Glutamatergic neuron (in vitro differentiated cells): ENCODE results near the gene TSPAN3. TPM values are rescaled to one million over a fixed set of nuclear protein-coding genes. Genes with fewer than 3 reads are reported as not detected.

Experiments
- DNase-seq: peaks from one replicate; pipeline ENCODE4 v3.0.0; 2022
- H3K27ac Mint-ChIP-seq: one replicate; pipeline ENCODE4 v1.8.0; 2020; ENCODE audit warnings: mild to moderate bottlenecking, mixed read lengths, inconsistent platforms; ENCODE audit not compliant: unreplicated experiment
- H3K27me3 Mint-ChIP-seq: one replicate; pipeline ENCODE4 v1.8.0; 2020; ENCODE audit warnings: mild to moderate bottlenecking, moderate library complexity, mixed read lengths, inconsistent platforms; ENCODE audit not compliant: unreplicated experiment
- H3K36me3 Mint-ChIP-seq: one replicate; pipeline ENCODE4 v1.8.0; 2020; ENCODE audit warnings: mild to moderate bottlenecking, mixed read lengths, inconsistent platforms; ENCODE audit not compliant: unreplicated experiment
- H3K4me1 Mint-ChIP-seq: one replicate; pipeline ENCODE4 v1.8.0; 2020; ENCODE audit warnings: mild to moderate bottlenecking, low read depth, mixed read lengths, inconsistent platforms; ENCODE audit not compliant: unreplicated experiment
- H3K4me3 Mint-ChIP-seq: one replicate; pipeline ENCODE4 v1.8.0; 2020; ENCODE audit warnings: mild to moderate bottlenecking, mixed read lengths, inconsistent platforms; ENCODE audit not compliant: unreplicated experiment
- H3K9me3 Mint-ChIP-seq: one replicate; pipeline ENCODE4 v1.8.0; 2020; ENCODE audit warnings: mild to moderate bottlenecking, moderate library complexity, mixed read lengths, inconsistent platforms; ENCODE audit not compliant: unreplicated experiment
- CTCF ChIP-seq: fragments of 200-600 bp; sonication (generic); IDR thresholded peaks from one replicate; pipeline ENCODE4 v1.5.0; 2021; ENCODE audit not compliant: partially characterized antibody, unreplicated experiment
- total RNA-seq: library from RNA; stranded (reverse); fragmentation: NEBNext Ultra II Directional; extraction: Animal tissue kit (Norgen Biotek cat#: 25700); gene quantifications from one replicate; pipeline ENCODE4 v1.2.1, GENCODE V29; 2021; ENCODE audit not compliant: unreplicated experiment

The TSPAN3 gene
- total RNA-seq, 1 donor from 2014 or later, result 190 TPM

GRCh38 chr15:77032052-77032646 is 38.8 kb downstream of the TSPAN3 start:
- peaks cover 5% of the 10 kb centered on the region for H3K9me3 Mint-ChIP-seq
- no peak overlapping the region for H3K27ac Mint-ChIP-seq
- H3K4me3 Mint-ChIP-seq, result no peak overlapping the region

GRCh38 chr15:77031376-77032050 is 39.4 kb downstream of the TSPAN3 start:
- DNase-seq, result peak; percentile 66
- Mint-ChIP-seq H3K4me3 (peak overlapping the region; percentile 68), H3K27ac (peak overlapping the region; percentile 68)

More at GRCh38 chr15:77032052-77032646, 38.8 kb downstream of the TSPAN3 start:
- peaks cover 19% of the 10 kb centered on the region for H3K27me3 Mint-ChIP-seq
- DNase-seq, result no peak
- no peaks in the 10 kb centered on the region for H3K36me3 Mint-ChIP-seq
- no peak for TF ChIP-seq CTCF
- H3K4me1 Mint-ChIP-seq, result peaks cover 11% of the 10 kb centered on the region

DNA sequence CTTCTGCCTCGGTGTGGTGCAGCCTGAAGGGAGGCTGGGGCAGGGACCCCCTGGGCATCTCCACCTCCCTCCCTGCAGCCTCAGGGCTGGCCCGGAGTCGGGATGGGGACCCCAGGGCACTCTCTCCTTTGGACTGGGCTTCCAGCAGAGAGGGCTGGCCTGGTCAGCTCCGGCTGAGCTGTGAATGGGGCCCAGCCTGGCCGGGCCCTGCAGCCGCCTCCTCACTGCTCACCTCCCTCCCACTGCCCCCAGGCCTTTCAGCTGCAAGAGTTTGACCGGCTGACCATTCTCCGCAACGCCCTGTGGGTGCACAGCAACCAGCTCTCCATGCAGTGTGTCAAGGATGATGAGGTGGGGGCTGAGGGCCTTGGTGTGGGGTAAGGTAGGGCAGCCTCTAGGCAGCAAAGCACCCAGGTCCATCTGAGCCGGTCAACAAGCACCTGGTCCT is 40.0 kb downstream of the TSPAN3 start:
- H3K36me3 Mint-ChIP-seq, result no peaks in the 10 kb centered on the region
- no peak overlapping the region for H3K27ac Mint-ChIP-seq
- peaks cover 17% of the 10 kb centered on the region for H3K4me1 Mint-ChIP-seq
- peaks cover 9% of the 10 kb centered on the region for H3K9me3 Mint-ChIP-seq
- no peak for TF ChIP-seq CTCF
- H3K27me3 Mint-ChIP-seq, result peaks cover 18% of the 10 kb centered on the region
- H3K4me3 Mint-ChIP-seq, result no peak overlapping the region
- no peak for DNase-seq

More at GRCh38 chr15:77031376-77032050, 39.4 kb downstream of the TSPAN3 start:
- peaks cover 9% of the 10 kb centered on the region for H3K9me3 Mint-ChIP-seq
- peaks cover 15% of the 10 kb centered on the region for H3K4me1 Mint-ChIP-seq
- no peaks in the 10 kb centered on the region for H3K36me3 Mint-ChIP-seq
- peaks cover 19% of the 10 kb centered on the region for H3K27me3 Mint-ChIP-seq
- peak; percentile 11 for TF ChIP-seq CTCF

DNA sequence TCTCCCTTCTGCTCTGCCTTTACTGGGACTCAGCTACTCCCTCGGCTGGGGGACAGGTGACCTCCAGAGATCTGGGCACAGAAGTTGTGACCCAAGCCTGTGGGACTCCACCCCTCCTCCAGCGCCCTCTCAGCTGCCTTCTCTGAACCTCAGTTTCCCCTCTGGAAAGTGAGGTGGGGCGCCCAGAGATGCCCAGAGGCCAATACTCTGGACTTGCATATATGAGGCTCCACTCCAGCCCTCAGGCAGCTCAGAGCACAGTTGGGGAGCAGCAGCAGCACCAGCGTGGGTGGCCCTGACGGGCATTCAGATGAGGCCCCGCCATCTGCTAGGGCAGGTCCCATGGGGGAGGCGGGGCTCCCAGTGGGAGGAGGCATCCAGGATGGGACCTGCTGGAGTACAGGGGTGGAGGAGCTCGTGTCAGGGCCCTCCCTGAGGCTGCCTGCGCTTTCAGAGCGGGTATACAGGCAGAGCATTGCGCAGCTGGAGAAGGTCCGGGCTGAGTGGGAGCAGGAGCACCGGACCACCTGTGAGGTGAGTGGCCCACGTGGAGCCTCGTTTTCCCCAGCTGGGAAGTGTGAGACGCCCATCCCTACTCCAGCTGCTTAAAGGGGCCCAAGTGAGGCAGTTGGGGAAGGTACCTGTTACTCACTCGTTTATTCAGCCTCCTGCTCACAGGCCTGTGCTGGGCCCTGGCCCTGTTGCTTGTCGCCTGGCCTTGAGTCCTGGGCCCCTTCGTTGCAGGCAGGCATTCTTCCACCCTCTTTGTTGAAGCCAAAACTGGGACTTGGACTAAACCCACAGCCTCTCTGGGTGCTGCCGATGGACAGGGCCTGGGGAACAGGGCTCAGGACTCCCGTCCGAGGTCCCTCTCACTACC is 40.6 kb downstream of the TSPAN3 start:
- Mint-ChIP-seq H3K9me3 (peaks cover 9% of the 10 kb centered on the region), H3K4me1 (peaks cover 23% of the 10 kb centered on the region), H3K36me3 (no peaks in the 10 kb centered on the region), H3K27ac (peak overlapping the region; percentile 8), H3K27me3 (peaks cover 19% of the 10 kb centered on the region), H3K4me3 (no peak overlapping the region)
- DNase-seq, result no peak
- TF ChIP-seq CTCF, result no peak
